Neural progenitor cell (in vitro differentiated cells): Measurements from ENCODE around the gene MRPL51. TPM values are rescaled to one million over a fixed set of nuclear protein-coding genes. Genes with fewer than 3 reads are reported as not detected.

Experiments used
- DNase-seq: peaks from one replicate; pipeline ENCODE4 v3.0.0-alpha.2; 2016; ENCODE audit warnings: low spot score
- H2AFZ ChIP-seq: fragments of 200-600 bp; sonication (generic); replicated peaks from 2 replicates; pipeline ENCODE4 v1.6.1; 2016; ENCODE audit warnings: antibody characterized with exemption
- H3F3A ChIP-seq: fragments of 200-600 bp; sonication (generic); 2 replicates; pipeline ENCODE4 v1.6.1; 2016; ENCODE audit warnings: antibody characterized with exemption, low read depth
- H3K27ac ChIP-seq: fragments of 200-600 bp; sonication (generic); 2 replicates; pipeline ENCODE4 v1.5.1; 2016; ENCODE audit warnings: mild to moderate bottlenecking
- H3K27me3 ChIP-seq: fragments of 200-600 bp; sonication (generic); 2 replicates; pipeline ENCODE4 v1.6.1; 2016; ENCODE audit warnings: mild to moderate bottlenecking, moderate library complexity
- H3K36me3 ChIP-seq: fragments of 200-600 bp; sonication (generic); 2 replicates; pipeline ENCODE4 v1.5.1; 2016
- H3K4me1 ChIP-seq: fragments of 200-600 bp; sonication (generic); 2 replicates; pipeline ENCODE4 v1.6.1; 2016; ENCODE audit warnings: mixed run types
- H3K4me2 ChIP-seq: fragments of 200-600 bp; sonication (generic); 2 replicates; pipeline ENCODE4 v1.6.1; 2016
- H3K4me3 ChIP-seq: fragments of 200-600 bp; sonication (generic); 2 replicates; pipeline ENCODE4 v1.5.1; 2016
- H3K79me2 ChIP-seq: fragments of 200-600 bp; sonication (generic); 2 replicates; pipeline ENCODE4 v1.6.1; 2016; ENCODE audit warnings: low read depth
- H3K9ac ChIP-seq: fragments of 200-600 bp; sonication (generic); 2 replicates; pipeline ENCODE4 v1.6.1; 2016
- H3K9me3 ChIP-seq: fragments of 200-600 bp; sonication (generic); 2 replicates; pipeline ENCODE4 v1.5.1; 2016; ENCODE audit warnings: low read depth
- H4K20me1 ChIP-seq: fragments of 200-600 bp; sonication (generic); 2 replicates; pipeline ENCODE4 v1.6.1; 2016; ENCODE audit warnings: low read depth
- H3K27ac Mint-ChIP-seq: 3 replicates; pipeline ENCODE4 v1.8.0; 2021; ENCODE audit warnings: mixed read lengths
- H3K27me3 Mint-ChIP-seq: 2 replicates; pipeline ENCODE4 v1.8.0; 2022; ENCODE audit warnings: low read depth, mild to moderate bottlenecking, inconsistent platforms, moderate library complexity, mixed read lengths; ENCODE audit not compliant: insufficient read depth
- H3K36me3 Mint-ChIP-seq: 3 replicates; pipeline ENCODE4 v1.8.0; 2021; ENCODE audit warnings: mixed read lengths
- H3K4me1 Mint-ChIP-seq: 3 replicates; pipeline ENCODE4 v1.8.0; 2021; ENCODE audit warnings: mixed read lengths
- H3K4me3 Mint-ChIP-seq: 3 replicates; pipeline ENCODE4 v1.8.0; 2021; ENCODE audit warnings: mild to moderate bottlenecking, moderate library complexity, mixed read lengths
- H3K9me3 Mint-ChIP-seq: 3 replicates; pipeline ENCODE4 v1.8.0; 2020; ENCODE audit warnings: mixed read lengths
- CTCF ChIP-seq: fragments of 200-600 bp; sonication (generic); IDR thresholded peaks from 2 replicates; pipeline ENCODE4 v1.5.1; 2017; ENCODE audit warnings: antibody characterized with exemption, mild to moderate bottlenecking
- EZH2 ChIP-seq: fragments of 200-600 bp; sonication (generic); IDR thresholded peaks from 2 replicates; pipeline ENCODE4 v1.6.1; 2017; ENCODE audit warnings: antibody characterized with exemption, mild to moderate bottlenecking, moderate library complexity
- EZH2phosphoT487 ChIP-seq: fragments of 200-600 bp; sonication (generic); IDR thresholded peaks from 2 replicates; pipeline ENCODE4 v1.6.1; 2017; ENCODE audit warnings: antibody characterized with exemption
- total RNA-seq: library from RNA; depleted of rRNA; stranded (reverse); fragments of >200 nt; gene quantifications from 2 replicates; pipeline ENCODE4 v1.2.3, GENCODE V29; 2015; ENCODE audit warnings: low replicate concordance

Gene MRPL51
- total RNA-seq, 1 donor from 2014 or later: 143 TPM

- H3K36me3 ChIP-seq: no peaks in the 10 kb centered on the region
- H3K27me3 Mint-ChIP-seq: peaks cover 4% of the 10 kb centered on the region
- no peaks in the 10 kb centered on the region for H3K27me3 ChIP-seq
- peaks cover 11% of the 10 kb centered on the region for H3K36me3 Mint-ChIP-seq
- no peak overlapping the region for H3K4me2 ChIP-seq
- no peak overlapping the region for H3K27ac Mint-ChIP-seq
- H4K20me1 ChIP-seq: no peaks in the 10 kb centered on the region
- no peaks in the 10 kb centered on the region for H3K9me3 Mint-ChIP-seq
- H3K79me2 ChIP-seq: no peaks in the 10 kb centered on the region
- no peak overlapping the region for H3K4me3 ChIP-seq
- DNase-seq: no peak
- no peak for TF ChIP-seq EZH2phosphoT487
- TF ChIP-seq CTCF: no peak
- no peak for TF ChIP-seq EZH2
- no peak overlapping the region for H3K4me3 Mint-ChIP-seq
- H2AFZ ChIP-seq: no peak overlapping the region
- H3K4me1 Mint-ChIP-seq: peaks cover 3% of the 10 kb centered on the region
- no peak overlapping the region for H3K9ac ChIP-seq
- no peak overlapping the region for H3K27ac ChIP-seq
- peaks cover 3% of the 10 kb centered on the region for H3F3A ChIP-seq
- no peaks in the 10 kb centered on the region for H3K4me1 ChIP-seq
- H3K9me3 ChIP-seq: no peaks in the 10 kb centered on the region
Observed at GRCh38 chr12:6460751-6461371, 32.2 kb downstream of the MRPL51 start.

- Mint-ChIP-seq H3K27me3 (peaks cover 4% of the 10 kb centered on the region), H3K9me3 (no peaks in the 10 kb centered on the region), H3K36me3 (peaks cover 5% of the 10 kb centered on the region), H3K4me1 (no peaks in the 10 kb centered on the region), H3K4me3 (no peak overlapping the region), H3K27ac (no peak overlapping the region)
- H3K79me2 ChIP-seq: no peaks in the 10 kb centered on the region
- H2AFZ ChIP-seq: no peak overlapping the region
- no peak overlapping the region for H3K9ac ChIP-seq
- no peak overlapping the region for H3K4me3 ChIP-seq
- no peak for DNase-seq
- no peak overlapping the region for H3K27ac ChIP-seq
- H3F3A ChIP-seq: no peaks in the 10 kb centered on the region
- H3K36me3 ChIP-seq: no peaks in the 10 kb centered on the region
- H3K4me1 ChIP-seq: no peaks in the 10 kb centered on the region
- TF ChIP-seq CTCF (no peak), EZH2 (no peak), EZH2phosphoT487 (no peak)
- H4K20me1 ChIP-seq: no peaks in the 10 kb centered on the region
- H3K27me3 ChIP-seq: no peaks in the 10 kb centered on the region
- H3K9me3 ChIP-seq: no peaks in the 10 kb centered on the region
- H3K4me2 ChIP-seq: no peak overlapping the region
Observed at GRCh38 chr12:6459004-6459337, 34.1 kb downstream of the MRPL51 start.

- Histone ChIP-seq H3K9me3 (no peaks in the 10 kb centered on the region), H3K79me2 (no peaks in the 10 kb centered on the region), H3K4me1 (no peaks in the 10 kb centered on the region), H3K4me2 (no peak overlapping the region), H3K36me3 (no peaks in the 10 kb centered on the region), H3K27ac (no peak overlapping the region), H3K4me3 (no peak overlapping the region), H3F3A (peaks cover under 1% of the 10 kb centered on the region), H4K20me1 (no peaks in the 10 kb centered on the region), H3K27me3 (no peaks in the 10 kb centered on the region), H2AFZ (no peak overlapping the region), H3K9ac (no peak overlapping the region)
- TF ChIP-seq EZH2phosphoT487 (no peak), EZH2 (no peak)
- DNase-seq: no peak
- peaks cover 2% of the 10 kb centered on the region for H3K4me1 Mint-ChIP-seq
- H3K27me3 Mint-ChIP-seq: peaks cover 4% of the 10 kb centered on the region
- H3K4me3 Mint-ChIP-seq: no peak overlapping the region
- H3K27ac Mint-ChIP-seq: no peak overlapping the region
- peaks cover 5% of the 10 kb centered on the region for H3K36me3 Mint-ChIP-seq
- H3K9me3 Mint-ChIP-seq: no peaks in the 10 kb centered on the region
Observed at GRCh38 chr12:6458281-6459003, 34.6 kb downstream of the MRPL51 start.
